Occipital lobe (tissue), 2 donors: ENCODE data around the gene MPRIP. TPM values are rescaled to one million over a fixed set of nuclear protein-coding genes. Genes with fewer than 3 reads are reported as not detected.

Experiments
- DNase-seq: peaks from one replicate; lab custom pipeline; 2025; lab: John Stamatoyannopoulos, UW
- total RNA-seq: library from RNA; depleted of rRNA; stranded (reverse); fragments of >200 nt; gene quantifications from one replicate; pipeline ENCODE4 v1.2.3, GENCODE V29; 2014

Gene MPRIP
- total RNA-seq, 1 donor from 2014 or later = 126 TPM

- DNase-seq = no peak
Observed at GRCh38 chr17:17050346-17051345, 8.4 kb downstream of the MPRIP start.

- no peak for DNase-seq
Observed at GRCh38 chr17:17051380-17051779, 9.1 kb downstream of the MPRIP start.

GRCh38 chr17:17051791-17052461, 9.7 kb downstream of the MPRIP start:
- no peak for DNase-seq

- DNase-seq = no peak
Observed at GRCh38 chr17:17052462-17053221, 10.4 kb downstream of the MPRIP start.

- DNase-seq = no peak
Observed at GRCh38 chr17:17053446-17054379, 11.5 kb downstream of the MPRIP start.

GRCh38 chr17:17054636-17055035, 12.4 kb downstream of the MPRIP start:
- DNase-seq = no peak

GRCh38 chr17:17055286-17056155, 13.3 kb downstream of the MPRIP start:
- DNase-seq = no peak

GRCh38 chr17:17056156-17056539, 13.9 kb downstream of the MPRIP start:
- no peak for DNase-seq

- no peak for DNase-seq
Observed at GRCh38 chr17:17057057-17057551, 14.8 kb downstream of the MPRIP start.

- DNase-seq = no peak
Observed at GRCh38 chr17:17058304-17058703, 16.0 kb downstream of the MPRIP start.

- DNase-seq = no peak
Observed at GRCh38 chr17:17059301-17059890, 17.1 kb downstream of the MPRIP start.

GRCh38 chr17:17060001-17060922, 18.0 kb downstream of the MPRIP start:
- no peak for DNase-seq

- no peak for DNase-seq
Observed at GRCh38 chr17:17060930-17061329, 18.7 kb downstream of the MPRIP start.

GRCh38 chr17:17061516-17061915, 19.3 kb downstream of the MPRIP start:
- DNase-seq = no peak

- DNase-seq = no peak
Observed at GRCh38 chr17:17062356-17062755, 20.1 kb downstream of the MPRIP start.

GRCh38 chr17:17062866-17063265, 20.6 kb downstream of the MPRIP start:
- no peak for DNase-seq

- peak; percentile 77 for DNase-seq
Observed at GRCh38 chr17:17063546-17064122, 21.4 kb downstream of the MPRIP start.

GRCh38 chr17:17064322-17064721, 22.1 kb downstream of the MPRIP start:
- no peak for DNase-seq
